Stimulated activated naive CD8-positive, alpha-beta T cell treated with anti-CD3 and anti-CD28 coated beads, Interleukin-15, amount 100 ng/mL, for 72 hours (primary cell): ENCODE data around the gene DCXR.
"Not testable (repeated sequence)": the region's sequence is repeated elsewhere in the genome, so short reads cannot be mapped to it uniquely, and the experiment has no call there.

Experiments
- ATAC-seq: fragments of 150-1000 bp; cut with Tn5 transposase; 2 replicates; pipeline ENCODE4 v1.10.0; 2021; ENCODE audit warnings: mild to moderate bottlenecking, moderate library complexity
- DNase-seq, 2 donors: peaks; one replicate each; pipeline ENCODE4 v3.0.0; 2021 to 2022
- H3K27ac Mint-ChIP-seq, 2 donors: one replicate each; pipeline ENCODE4 v1.8.0; 2022; ENCODE audit warnings: mild to moderate bottlenecking in 2 of 2, mixed read lengths in 2 of 2, moderate library complexity in 2 of 2
- H3K27me3 Mint-ChIP-seq: one replicate; pipeline ENCODE4 v1.8.0; 2022; ENCODE audit warnings: mixed read lengths
- H3K4me1 Mint-ChIP-seq: one replicate; pipeline ENCODE4 v1.8.0; 2022; ENCODE audit warnings: mild to moderate bottlenecking, mixed read lengths
- H3K4me3 Mint-ChIP-seq, 2 donors: one replicate each; pipeline ENCODE4 v1.8.0; 2022; ENCODE audit warnings: mild to moderate bottlenecking in 2 of 2, mixed read lengths in 2 of 2, moderate library complexity in 1 of 2
- H3K9me3 Mint-ChIP-seq, 2 donors: one replicate each; pipeline ENCODE4 v1.8.0; 2022; ENCODE audit warnings: mixed read lengths in 2 of 2

DCXR gene

DNA sequence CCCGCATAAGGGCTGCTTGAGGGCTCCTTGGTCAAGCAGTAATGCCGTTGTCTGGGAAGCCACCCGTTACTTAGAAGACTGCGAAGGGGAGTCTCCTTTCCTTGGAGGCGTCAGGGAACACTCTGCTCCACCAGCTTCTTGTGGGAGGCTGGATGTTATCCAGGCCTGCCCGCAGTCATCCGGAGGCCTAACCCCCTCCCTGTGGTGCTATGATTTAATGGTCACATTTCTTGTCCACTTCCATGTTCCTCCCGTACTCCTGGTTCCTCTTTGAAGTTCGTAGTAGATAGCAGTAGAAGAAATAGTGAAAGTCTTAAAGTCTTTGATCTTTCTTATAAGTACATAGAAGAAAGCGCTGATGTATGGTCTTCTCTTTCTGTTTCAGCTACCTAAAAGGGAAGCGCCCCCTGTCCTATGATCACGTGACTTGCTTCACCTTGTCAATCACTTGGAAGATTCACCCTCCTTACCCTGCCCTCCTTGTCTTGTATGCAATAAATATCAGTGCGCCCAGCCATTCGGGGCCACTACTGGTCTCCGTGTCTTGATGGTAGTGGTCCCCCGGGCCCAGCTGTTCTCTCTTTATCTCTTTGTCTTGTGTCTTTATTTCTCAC lies 1.4 kb upstream of the DCXR start:
- H3K4me1 Mint-ChIP-seq: peaks cover 33% of the 10 kb centered on the region
- DNase-seq, H3K27me3 Mint-ChIP-seq, H3K27ac Mint-ChIP-seq, ATAC-seq, H3K9me3 Mint-ChIP-seq: not testable (repeated sequence)
- peak overlapping the region; percentile 24 to 36 for H3K4me3 Mint-ChIP-seq

DNA sequence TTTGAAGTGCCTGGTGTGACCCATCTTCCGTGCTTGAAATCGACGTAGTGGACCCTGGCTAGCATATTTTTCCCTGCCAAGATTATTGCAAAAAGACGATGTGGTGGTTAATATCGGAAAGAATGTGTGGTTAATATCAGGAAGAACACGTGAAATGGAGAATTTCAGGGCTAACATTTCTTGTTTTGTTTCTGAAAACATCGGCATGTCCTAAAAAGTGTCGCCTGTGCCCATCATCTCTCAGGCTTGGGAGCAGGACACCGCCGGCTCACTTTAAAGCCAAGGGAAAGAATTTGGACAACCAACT lies 345 bp upstream of the DCXR start:
- no peaks in the 10 kb centered on the region for H3K27me3 Mint-ChIP-seq
- peak overlapping the region; percentile 24 to 78 for H3K27ac Mint-ChIP-seq
- H3K4me1 Mint-ChIP-seq: peaks cover 33% of the 10 kb centered on the region
- H3K4me3 Mint-ChIP-seq: peak overlapping the region; percentile 87 to 92
- no peaks in the 10 kb centered on the region for H3K9me3 Mint-ChIP-seq
- no peak for DNase-seq
- no peak for ATAC-seq

DNA sequence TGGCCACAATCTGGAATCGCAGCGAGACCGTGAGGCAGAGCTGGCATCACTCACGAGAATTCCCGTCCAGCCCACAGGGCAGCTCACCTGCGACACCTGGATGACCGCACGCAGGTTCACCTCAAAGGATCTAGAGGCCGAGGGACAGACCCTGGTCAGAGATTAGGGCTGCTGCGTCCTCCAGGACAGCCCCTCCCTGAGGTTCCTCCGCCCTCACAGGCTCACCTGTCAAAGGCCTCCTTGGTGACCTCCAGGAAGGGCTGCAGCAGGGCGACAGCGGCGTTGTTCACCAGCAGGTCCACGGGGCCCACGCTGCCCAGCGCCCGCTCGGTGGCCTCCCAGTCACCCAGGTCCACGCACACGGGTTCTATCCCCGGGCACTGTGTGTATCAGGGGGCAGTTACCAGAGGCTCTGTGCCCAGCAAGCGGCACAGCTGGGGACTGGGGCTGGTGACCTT lies 834 bp downstream of the DCXR start:
- Mint-ChIP-seq H3K4me3 (peak overlapping the region; percentile 87 to 92), H3K27me3 (no peaks in the 10 kb centered on the region), H3K4me1 (peaks cover 33% of the 10 kb centered on the region), H3K27ac (no peak overlapping the region), H3K9me3 (no peaks in the 10 kb centered on the region)
- no peak for ATAC-seq
- no peak for DNase-seq

GRCh38 chr17:82035956-82036633 lies 1.4 kb downstream of the DCXR start:
- H3K4me1 Mint-ChIP-seq: peaks cover 33% of the 10 kb centered on the region
- peak overlapping the region; percentile 87 to 92 for H3K4me3 Mint-ChIP-seq
- no peak for ATAC-seq
- H3K27ac Mint-ChIP-seq: no peak overlapping the region
- no peaks in the 10 kb centered on the region for H3K9me3 Mint-ChIP-seq
- DNase-seq: no peak
- no peaks in the 10 kb centered on the region for H3K27me3 Mint-ChIP-seq

DNA sequence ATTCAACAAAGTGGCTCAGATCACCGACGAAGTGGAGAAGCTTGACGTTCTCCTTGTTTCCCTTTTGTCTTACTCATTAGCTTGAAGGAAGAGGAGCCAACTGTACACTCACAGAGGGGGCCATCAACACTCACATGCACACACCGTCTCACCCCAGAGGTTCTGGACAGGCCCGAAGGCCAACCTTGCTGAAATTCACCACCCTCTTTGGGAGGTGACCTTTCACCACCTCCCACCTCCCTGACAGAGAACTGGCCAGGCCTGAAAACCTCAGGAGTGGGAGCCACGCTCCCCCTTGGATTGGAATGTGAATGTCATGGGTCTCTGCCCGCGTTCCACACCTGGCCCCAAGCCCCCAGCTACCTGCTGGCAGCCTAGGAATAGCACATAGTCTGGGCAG lies 2.0 kb downstream of the DCXR start:
- DNase-seq: no peak
- Mint-ChIP-seq H3K27ac (no peak overlapping the region), H3K4me1 (peaks cover 36% of the 10 kb centered on the region)

DNA sequence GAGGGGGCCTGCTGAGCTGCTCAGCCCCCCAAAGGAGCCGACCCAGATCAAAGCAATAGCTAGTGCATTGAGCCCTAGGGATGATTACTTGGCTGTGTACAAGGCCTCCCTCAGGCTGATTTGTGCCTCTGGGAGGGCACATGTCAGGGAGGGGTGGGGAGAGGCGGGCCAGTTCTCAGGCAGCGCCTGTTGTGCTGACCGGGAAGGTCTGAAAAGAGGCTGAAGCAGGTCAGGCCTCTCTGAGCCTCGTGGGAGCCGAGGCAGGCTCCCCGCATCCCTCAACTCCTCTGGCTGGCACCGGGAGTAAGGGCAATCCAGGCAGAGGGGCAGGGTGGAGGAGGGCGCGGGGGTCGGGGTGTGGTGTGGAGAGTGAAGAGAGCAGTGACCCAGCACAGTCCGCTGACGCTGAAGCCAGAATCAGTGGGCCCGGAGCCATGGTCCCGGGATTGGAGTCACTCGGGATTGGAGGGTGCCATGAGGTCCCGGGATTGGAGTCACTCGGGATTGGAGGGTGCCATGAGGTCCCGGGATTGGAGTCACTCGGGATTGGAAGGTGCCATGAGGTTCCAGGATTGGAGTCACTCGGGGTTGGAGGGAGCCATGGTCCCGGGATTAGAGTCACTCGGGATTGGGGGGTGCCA lies 3.0 kb downstream of the DCXR start:
- ATAC-seq (no peak), DNase-seq (no peak)
- Mint-ChIP-seq H3K4me3 (no peak overlapping the region), H3K4me1 (peaks cover 43% of the 10 kb centered on the region), H3K9me3 (no peaks in the 10 kb centered on the region), H3K27me3 (no peaks in the 10 kb centered on the region), H3K27ac (no peak overlapping the region)

More for the DNA sequence above, 2.0 kb downstream of the DCXR start:
- ATAC-seq: no peak
- Mint-ChIP-seq H3K4me3 (no peak overlapping the region), H3K9me3 (no peaks in the 10 kb centered on the region), H3K27me3 (no peaks in the 10 kb centered on the region)

DNA sequence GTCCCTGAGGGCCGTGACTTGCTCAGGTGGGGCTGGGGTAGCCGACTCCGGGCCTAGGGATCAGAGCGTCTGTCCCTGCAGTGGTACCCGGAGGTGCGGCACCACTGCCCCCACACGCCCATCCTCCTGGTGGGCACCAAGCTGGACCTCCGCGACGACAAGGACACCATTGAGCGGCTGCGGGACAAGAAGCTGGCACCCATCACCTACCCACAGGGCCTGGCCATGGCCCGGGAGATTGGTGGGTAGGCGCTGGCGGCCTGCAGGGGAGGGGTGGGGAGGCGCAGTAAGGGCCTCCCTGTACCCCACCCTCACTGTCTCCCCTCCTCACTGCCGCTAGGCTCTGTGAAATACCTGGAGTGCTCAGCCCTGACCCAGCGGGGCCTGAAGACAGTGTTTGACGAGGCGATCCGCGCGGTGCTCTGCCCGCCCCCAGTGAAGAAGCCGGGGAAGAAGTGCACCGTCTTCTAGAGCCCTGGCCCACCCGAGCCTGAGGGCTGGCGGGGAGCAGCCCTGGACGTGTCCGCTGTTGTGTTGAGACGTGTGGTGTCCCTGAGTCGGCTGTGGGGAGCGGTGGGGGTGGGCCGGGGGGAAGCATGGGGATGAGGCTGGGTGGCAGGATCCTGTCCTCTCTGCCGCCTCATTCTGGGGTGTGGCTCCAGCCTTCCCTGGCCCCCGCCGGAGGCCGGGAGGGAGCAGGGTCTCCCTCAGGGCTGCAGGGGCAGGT lies 4.0 kb downstream of the DCXR start:
- H3K27me3 Mint-ChIP-seq: no peaks in the 10 kb centered on the region
- H3K4me1 Mint-ChIP-seq: peaks cover 38% of the 10 kb centered on the region
- H3K9me3 Mint-ChIP-seq: no peaks in the 10 kb centered on the region
- H3K27ac Mint-ChIP-seq: no peak overlapping the region
- no peak for DNase-seq
- ATAC-seq: no peak
- peak overlapping the region in 1 of 2 donors; percentile 57 for H3K4me3 Mint-ChIP-seq

- peak overlapping the region; percentile 37 to 57 for H3K4me3 Mint-ChIP-seq
- H3K27me3 Mint-ChIP-seq: no peaks in the 10 kb centered on the region
- peak; percentile 42 for ATAC-seq
- H3K27ac Mint-ChIP-seq: no peak overlapping the region
- H3K9me3 Mint-ChIP-seq: no peaks in the 10 kb centered on the region
- peaks cover 37% of the 10 kb centered on the region for H3K4me1 Mint-ChIP-seq
- DNase-seq: peak; percentile 45 to 51
Observed at GRCh38 chr17:82031885-82032627, 5.4 kb downstream of the DCXR start.

GRCh38 chr17:82031303-82031884 lies 6.1 kb downstream of the DCXR start, which contains the start of gene RAC3:
RAC3 (plus strand) TSS chr17:82031678; CDS start chr17:82031762, 84 bp downstream.
- Mint-ChIP-seq H3K9me3 (no peaks in the 10 kb centered on the region), H3K27me3 (no peaks in the 10 kb centered on the region), H3K4me3 (peak within 1 kb of the TSS; percentile 92 to 97), H3K27ac (peak within 1 kb of the TSS in 1 of 2 donors; percentile 25), H3K4me1 (peaks cover 35% of the 10 kb centered on the region)
- ATAC-seq (peak; percentile 36), DNase-seq (no peak)

DNA sequence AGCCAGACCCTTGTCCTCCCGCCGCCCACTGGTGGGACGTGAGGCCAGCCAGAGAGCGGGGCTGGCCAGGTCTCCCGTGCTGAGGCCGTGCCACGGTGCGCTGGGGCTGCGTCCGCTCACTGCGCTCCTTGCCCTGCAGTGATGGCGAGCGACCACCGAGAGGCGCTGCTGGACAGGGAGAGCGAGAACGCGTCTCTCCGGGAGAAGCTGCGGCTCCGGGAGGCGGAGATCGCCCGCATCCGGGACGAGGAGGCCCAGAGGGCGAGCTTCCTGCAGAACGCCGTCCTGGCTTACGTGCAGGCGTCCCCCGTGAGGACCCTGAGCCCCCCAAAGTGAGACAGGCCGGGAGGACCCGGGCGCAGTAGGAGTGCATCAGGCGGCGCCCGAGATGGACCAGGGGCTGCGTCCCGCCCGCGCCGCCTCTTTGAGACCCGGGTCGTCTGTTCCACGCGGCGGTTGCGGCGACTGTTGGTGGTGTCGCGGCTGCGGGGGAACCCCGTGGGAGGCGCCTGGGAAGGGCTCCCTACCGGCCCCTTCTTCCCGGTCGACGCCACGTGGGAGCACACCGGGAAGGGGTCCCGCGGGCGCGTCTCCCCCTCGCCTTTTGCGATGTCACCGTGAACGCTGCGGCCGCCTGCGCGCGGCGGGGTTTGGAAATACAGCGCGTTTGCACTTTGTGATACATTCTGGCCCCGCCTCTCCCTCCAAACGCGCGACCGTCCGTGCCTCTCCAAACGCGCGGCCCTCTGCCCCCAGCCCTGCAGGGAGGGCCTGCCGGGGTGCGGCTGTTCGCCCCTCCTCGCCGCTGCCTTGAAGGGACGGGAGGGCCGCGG lies 6.8 kb downstream of the DCXR start:
- DNase-seq (peak; percentile 88), ATAC-seq (peak; percentile 75)
- peak overlapping the region; percentile 92 to 97 for H3K4me3 Mint-ChIP-seq
- H3K9me3 Mint-ChIP-seq: no peaks in the 10 kb centered on the region
- H3K4me1 Mint-ChIP-seq: peaks cover 28% of the 10 kb centered on the region
- H3K27ac Mint-ChIP-seq: peak overlapping the region in 1 of 2 donors; percentile 25
- H3K27me3 Mint-ChIP-seq: no peaks in the 10 kb centered on the region

GRCh38 chr17:82029990-82030469 lies 7.5 kb downstream of the DCXR start:
- Mint-ChIP-seq H3K27me3 (no peaks in the 10 kb centered on the region), H3K4me3 (peak overlapping the region in 1 of 2 donors; percentile 97), H3K9me3 (no peaks in the 10 kb centered on the region), H3K27ac (no peak overlapping the region), H3K4me1 (peaks cover 24% of the 10 kb centered on the region)
- no peak for DNase-seq
- ATAC-seq: peak; percentile 2

DNA sequence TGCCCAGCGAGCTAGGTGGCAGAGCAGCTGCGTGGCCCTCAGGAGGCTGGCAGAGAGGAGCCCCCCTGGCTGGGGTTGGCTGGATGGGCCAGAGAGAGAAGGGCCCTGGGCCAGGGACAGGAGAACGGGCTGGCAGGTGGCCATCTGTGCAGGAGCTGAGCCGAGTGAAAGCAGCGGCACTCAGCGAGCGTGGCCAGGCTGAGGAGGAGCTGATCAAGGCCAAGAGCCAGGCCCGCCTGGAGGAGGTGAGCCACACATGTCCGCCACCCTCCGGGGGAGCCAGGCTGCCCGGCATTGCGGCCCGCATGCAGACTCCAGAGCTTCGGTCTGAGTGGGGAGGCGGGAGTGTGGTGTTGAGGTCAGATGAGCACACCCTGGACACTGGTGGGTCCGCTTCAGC lies 8.1 kb downstream of the DCXR start:
- ATAC-seq: no peak
- no peaks in the 10 kb centered on the region for H3K27me3 Mint-ChIP-seq
- no peak for DNase-seq
- no peaks in the 10 kb centered on the region for H3K9me3 Mint-ChIP-seq
- no peak overlapping the region for H3K27ac Mint-ChIP-seq
- H3K4me3 Mint-ChIP-seq: peak overlapping the region; percentile 16 to 56
- peaks cover 27% of the 10 kb centered on the region for H3K4me1 Mint-ChIP-seq

DNA sequence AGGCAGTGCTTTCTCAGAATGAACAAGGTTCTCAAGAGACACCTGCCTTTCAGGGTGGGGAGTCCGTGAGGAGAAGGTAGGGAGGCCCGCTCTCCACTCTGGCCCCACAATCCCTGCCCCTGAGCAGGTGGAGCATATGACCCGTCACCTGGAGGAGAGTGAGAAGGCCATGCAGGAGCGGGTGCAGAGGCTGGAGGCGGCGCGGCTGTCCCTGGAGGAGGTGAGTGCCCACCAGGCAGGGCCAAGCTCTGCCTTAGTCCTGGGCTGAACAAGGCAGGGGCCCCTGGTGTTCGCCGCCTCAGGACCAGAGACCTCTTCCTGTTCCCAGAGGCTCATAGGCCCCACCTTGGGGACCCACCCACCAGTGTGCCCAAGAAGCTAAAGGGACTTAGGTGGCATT lies 8.5 kb downstream of the DCXR start:
- H3K9me3 Mint-ChIP-seq: no peaks in the 10 kb centered on the region
- peaks cover 31% of the 10 kb centered on the region for H3K4me1 Mint-ChIP-seq
- ATAC-seq: no peak
- no peaks in the 10 kb centered on the region for H3K27me3 Mint-ChIP-seq
- no peak overlapping the region for H3K27ac Mint-ChIP-seq
- no peak for DNase-seq
- H3K4me3 Mint-ChIP-seq: no peak overlapping the region

DNA sequence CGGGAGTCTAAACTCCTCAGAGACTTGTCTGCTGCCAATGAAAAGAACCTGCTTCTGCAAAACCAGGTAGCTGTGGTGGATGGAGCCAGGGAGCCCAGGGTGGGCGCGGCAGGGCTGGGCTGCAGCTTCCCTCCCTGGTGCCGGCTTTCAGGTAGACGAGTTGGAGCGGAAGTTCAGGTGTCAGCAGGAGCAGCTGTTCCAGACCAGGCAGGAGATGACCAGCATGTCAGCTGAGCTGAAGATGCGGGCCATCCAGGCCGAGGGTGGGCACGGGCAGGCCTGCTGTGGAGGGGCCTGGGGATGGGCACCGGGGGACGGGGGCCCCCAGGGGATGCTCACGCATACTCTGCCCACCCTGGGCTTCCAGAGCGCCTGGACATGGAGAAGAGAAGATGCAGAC lies 9.3 kb downstream of the DCXR start:
- no peak overlapping the region for H3K4me3 Mint-ChIP-seq
- ATAC-seq: no peak
- no peak overlapping the region for H3K27ac Mint-ChIP-seq
- H3K27me3 Mint-ChIP-seq: no peaks in the 10 kb centered on the region
- H3K4me1 Mint-ChIP-seq: peaks cover 36% of the 10 kb centered on the region
- H3K9me3 Mint-ChIP-seq: no peaks in the 10 kb centered on the region
- DNase-seq: no peak
